IPS DF 6.9 (cell line): ENCODE results near the gene KIF2A.

Experiments
- DNase-seq: peaks from one replicate; pipeline ENCODE4 v3.0.0-alpha.2; 2013; ENCODE audit warnings: low read depth, low spot score
- H3K27ac ChIP-seq: one replicate; pipeline ENCODE4 v1.5.1; 2013; ENCODE audit warnings: low read length, control low read depth
- H3K27me3 ChIP-seq: 2 replicates; pipeline ENCODE4 v1.6.1; 2013; ENCODE audit warnings: mild to moderate bottlenecking, low read length; ENCODE audit not compliant: control insufficient read depth, insufficient read depth
- H3K36me3 ChIP-seq: 2 replicates; pipeline ENCODE4 v1.6.1; 2013; ENCODE audit warnings: low read length; ENCODE audit not compliant: control insufficient read depth, insufficient read depth
- H3K4me1 ChIP-seq: 2 replicates; pipeline ENCODE4 v1.6.1; 2013; ENCODE audit warnings: low read length; ENCODE audit not compliant: control insufficient read depth, insufficient read depth
- H3K4me3 ChIP-seq: 2 replicates; pipeline ENCODE4 v1.5.1; 2013; ENCODE audit warnings: mild to moderate bottlenecking, low read length
- H3K9me3 ChIP-seq: 2 replicates; pipeline ENCODE4 v1.6.1; 2013; ENCODE audit warnings: low read length, inconsistent platforms; ENCODE audit not compliant: control insufficient read depth, insufficient read depth
- WGBS: extraction: QIAGEN DNeasy Blood & Tissue Kit; methylation state at CpG from one replicate; pipeline ENCODE4 v1.1.7; 2013; ENCODE audit warnings: mixed read lengths, missing lambda C conversion rate; ENCODE audit not compliant: insufficient read length, insufficient coverage; 5-methylcytosine and 5-hydroxymethylcytosine counted together

KIF2A gene

DNA sequence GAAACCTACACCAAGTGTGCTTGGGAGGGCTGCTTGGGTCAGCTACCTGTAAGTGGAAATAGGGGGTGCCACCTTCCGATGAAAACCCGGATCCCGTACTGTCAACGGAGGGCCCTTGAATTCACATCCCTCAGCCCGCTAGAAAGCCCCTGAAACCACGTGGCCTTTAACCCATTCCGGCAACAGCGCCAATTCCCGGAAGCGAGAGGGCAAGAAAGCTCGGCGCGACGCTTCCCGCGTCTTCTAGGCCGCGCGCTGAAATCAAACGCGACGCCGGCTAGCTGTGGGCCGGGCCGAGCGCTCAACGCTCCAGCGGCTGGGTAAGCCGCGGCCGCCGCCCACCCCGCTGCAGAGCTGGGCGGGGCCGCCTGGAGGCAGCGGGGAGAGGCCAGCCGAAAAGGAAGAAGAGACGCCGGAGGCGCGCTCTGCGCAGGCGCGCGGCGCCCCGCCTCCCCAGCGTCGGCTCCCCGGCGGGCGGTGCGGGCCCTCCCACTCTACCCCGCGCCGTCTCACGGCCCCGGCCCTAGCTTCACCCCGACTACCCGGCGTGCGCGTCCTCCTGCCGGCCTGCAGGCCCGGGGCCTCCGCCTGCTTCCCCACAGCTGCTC is at the start of gene KIF2A:
KIF2A (plus strand) TSS at position 492 of the 608 bp plus-strand sequence. CDS start 267 bp downstream, outside the sequence.
- DNase-seq: peak; percentile 89
- H3K27ac ChIP-seq: no peak within 1 kb of the TSS
- no CpG with 5 or more reads among the region's 66 CpGs for WGBS
- H3K9me3 ChIP-seq: no peaks in the 10 kb centered on the region
- peaks cover 2% of the 10 kb centered on the region; the same call in 1 of the 2 replicates for H3K4me1 ChIP-seq
- no peaks in the 10 kb centered on the region; the same call in 1 of the 2 replicates for H3K27me3 ChIP-seq
- peak within 1 kb of the TSS; percentile 79 for H3K4me3 ChIP-seq
- no peaks in the 10 kb centered on the region for H3K36me3 ChIP-seq

- Histone ChIP-seq H3K27me3 (no peaks in the 10 kb centered on the region), H3K36me3 (no peaks in the 10 kb centered on the region), H3K27ac (no peak overlapping the region), H3K4me3 (no peak overlapping the region), H3K9me3 (no peaks in the 10 kb centered on the region), H3K4me1 (no peaks in the 10 kb centered on the region)
- no peak for DNase-seq
Observed at GRCh38 chr5:62257020-62257367, 49.0 kb upstream of the KIF2A start.

- Histone ChIP-seq H3K27me3 (no peaks in the 10 kb centered on the region; the same call in 1 of the 2 replicates), H3K9me3 (no peaks in the 10 kb centered on the region), H3K4me1 (no peaks in the 10 kb centered on the region), H3K27ac (no peak overlapping the region), H3K4me3 (no peak overlapping the region), H3K36me3 (no peaks in the 10 kb centered on the region)
- no peak for DNase-seq
Observed at GRCh38 chr5:62258654-62259053, 47.4 kb upstream of the KIF2A start.

GRCh38 chr5:62259699-62260250 is 46.2 kb upstream of the KIF2A start:
- no peak for DNase-seq
- no peaks in the 10 kb centered on the region for H3K36me3 ChIP-seq
- H3K27ac ChIP-seq: no peak overlapping the region
- WGBS: no CpG with 5 or more reads among the region's 2 CpGs
- no peaks in the 10 kb centered on the region; the same call in 1 of the 2 replicates for H3K27me3 ChIP-seq
- no peaks in the 10 kb centered on the region for H3K9me3 ChIP-seq
- H3K4me3 ChIP-seq: no peak overlapping the region
- no peaks in the 10 kb centered on the region for H3K4me1 ChIP-seq

GRCh38 chr5:62260513-62260912 is 45.5 kb upstream of the KIF2A start:
- no peak overlapping the region for H3K4me3 ChIP-seq
- WGBS: no CpG with 5 or more reads among the region's 5 CpGs
- DNase-seq: no peak
- no peaks in the 10 kb centered on the region for H3K36me3 ChIP-seq
- H3K27ac ChIP-seq: no peak overlapping the region
- H3K9me3 ChIP-seq: no peaks in the 10 kb centered on the region
- H3K27me3 ChIP-seq: no peaks in the 10 kb centered on the region; the same call in 1 of the 2 replicates
- H3K4me1 ChIP-seq: no peaks in the 10 kb centered on the region

GRCh38 chr5:62263401-62263800 is 42.6 kb upstream of the KIF2A start:
- no peaks in the 10 kb centered on the region for H3K9me3 ChIP-seq
- H3K27ac ChIP-seq: no peak overlapping the region
- H3K27me3 ChIP-seq: no peaks in the 10 kb centered on the region; the same call in 1 of the 2 replicates
- no peak for DNase-seq
- no peaks in the 10 kb centered on the region for H3K36me3 ChIP-seq
- no peaks in the 10 kb centered on the region for H3K4me1 ChIP-seq
- no peak overlapping the region for H3K4me3 ChIP-seq

- no peak for DNase-seq
- no peak overlapping the region for H3K4me3 ChIP-seq
- no peak overlapping the region for H3K27ac ChIP-seq
Observed at GRCh38 chr5:62265648-62266112, 40.3 kb upstream of the KIF2A start.

GRCh38 chr5:62266573-62266972 is 39.4 kb upstream of the KIF2A start:
- WGBS: no CpG with 5 or more reads among the region's 4 CpGs
- no peaks in the 10 kb centered on the region; the same call in 1 of the 2 replicates for H3K27me3 ChIP-seq
- H3K27ac ChIP-seq: no peak overlapping the region
- H3K9me3 ChIP-seq: no peaks in the 10 kb centered on the region
- no peak for DNase-seq
- no peak overlapping the region for H3K4me3 ChIP-seq
- H3K36me3 ChIP-seq: no peaks in the 10 kb centered on the region
- H3K4me1 ChIP-seq: no peaks in the 10 kb centered on the region

More at GRCh38 chr5:62265648-62266112, 40.3 kb upstream of the KIF2A start:
- H3K27me3 ChIP-seq: no peaks in the 10 kb centered on the region; the same call in 1 of the 2 replicates
- H3K9me3 ChIP-seq: no peaks in the 10 kb centered on the region
- no peaks in the 10 kb centered on the region for H3K36me3 ChIP-seq
- H3K4me1 ChIP-seq: no peaks in the 10 kb centered on the region

DNA sequence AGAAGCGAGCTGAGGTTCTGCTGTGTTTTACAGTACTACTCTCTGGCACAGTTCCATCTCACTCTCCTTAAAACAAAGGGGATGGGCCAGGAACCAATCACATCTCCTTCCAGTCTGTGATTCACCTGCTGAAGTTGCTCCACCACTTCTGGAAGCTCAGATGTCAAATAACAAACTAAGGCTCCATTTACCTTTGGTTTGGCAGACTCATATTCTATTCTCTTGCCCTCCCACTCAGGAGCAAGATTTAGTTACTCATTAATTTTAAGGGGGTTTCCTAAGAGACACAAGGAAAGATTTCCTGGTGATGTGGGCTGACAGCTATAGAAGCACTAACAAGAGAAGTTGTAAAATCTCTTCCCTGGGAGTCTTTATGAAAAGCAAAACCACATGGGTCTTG is 37.8 kb upstream of the KIF2A start:
- WGBS: no CpG with 5 or more reads among the region's 1 CpG
- no peaks in the 10 kb centered on the region for H3K4me1 ChIP-seq
- H3K27me3 ChIP-seq: no peaks in the 10 kb centered on the region
- H3K27ac ChIP-seq: no peak overlapping the region
- H3K36me3 ChIP-seq: no peaks in the 10 kb centered on the region
- no peak for DNase-seq
- no peaks in the 10 kb centered on the region for H3K9me3 ChIP-seq
- no peak overlapping the region for H3K4me3 ChIP-seq

DNA sequence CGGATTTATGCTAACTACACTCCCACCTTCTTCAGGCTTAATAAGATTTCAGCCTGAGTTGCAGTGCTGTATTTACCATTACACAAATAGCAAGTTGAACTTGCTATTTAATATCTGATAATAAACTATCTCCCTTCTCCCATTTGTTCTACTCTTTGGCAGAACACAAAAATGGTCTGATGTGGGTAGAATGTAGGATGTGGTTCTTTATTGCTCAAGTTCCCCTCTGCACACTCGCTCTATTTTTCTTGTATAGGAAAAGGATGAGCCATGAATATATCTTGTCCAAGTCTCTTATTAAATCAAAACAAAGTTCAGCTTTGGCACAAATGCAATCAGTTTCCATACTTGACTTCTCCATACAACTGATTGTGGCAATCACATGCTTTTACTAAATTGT is 37.2 kb upstream of the KIF2A start:
- H3K27ac ChIP-seq: no peak overlapping the region
- no peaks in the 10 kb centered on the region for H3K36me3 ChIP-seq
- H3K4me3 ChIP-seq: no peak overlapping the region
- WGBS: no CpG with 5 or more reads among the region's 2 CpGs
- no peaks in the 10 kb centered on the region for H3K27me3 ChIP-seq
- no peaks in the 10 kb centered on the region for H3K9me3 ChIP-seq
- H3K4me1 ChIP-seq: no peaks in the 10 kb centered on the region
- DNase-seq: no peak

- no peak for DNase-seq
- Histone ChIP-seq H3K27ac (no peak overlapping the region), H3K4me1 (no peaks in the 10 kb centered on the region), H3K9me3 (no peaks in the 10 kb centered on the region), H3K27me3 (no peaks in the 10 kb centered on the region), H3K36me3 (no peaks in the 10 kb centered on the region), H3K4me3 (no peak overlapping the region)
- no CpG with 5 or more reads among the region's 1 CpG for WGBS
Observed at GRCh38 chr5:62271370-62271769, 34.6 kb upstream of the KIF2A start.
